ENCODE measurements around the gene NKAIN2.

NKAIN2 gene

GRCh38 chr6:124054034-124054433 is 250.4 kb downstream of the NKAIN2 start:
- TF ChIP-seq CTCF (IDR thresholded peaks at IDR 0.05; ENCODE audit: low read depth, low read length, missing control alignments), result no peak
- no peak overlapping the region for H3K4me3 ChIP-seq (ENCODE audit: low read depth, low read length)
- DNase-seq (ENCODE audit: low read depth), result no peak

GRCh38 chr6:124055395-124055794 is 251.7 kb downstream of the NKAIN2 start:
- DNase-seq (ENCODE audit: low read depth), result no peak
- no peak for TF ChIP-seq CTCF (IDR thresholded peaks at IDR 0.05; ENCODE audit: low read depth, low read length, missing control alignments)
- H3K4me3 ChIP-seq (ENCODE audit: low read depth, low read length), result no peak overlapping the region

- no peak for DNase-seq (ENCODE audit: low read depth)
- no peak for TF ChIP-seq CTCF (IDR thresholded peaks at IDR 0.05; ENCODE audit: low read depth, low read length, missing control alignments)
- H3K4me3 ChIP-seq (ENCODE audit: low read depth, low read length), result no peak overlapping the region
Observed at GRCh38 chr6:124055963-124056362, 252.3 kb downstream of the NKAIN2 start.

GRCh38 chr6:124056407-124057334 is 253.0 kb downstream of the NKAIN2 start:
- no peak for DNase-seq (ENCODE audit: low read depth)
- H3K4me3 ChIP-seq (ENCODE audit: low read depth, low read length), result no peak overlapping the region
- no peak for TF ChIP-seq CTCF (IDR thresholded peaks at IDR 0.05; ENCODE audit: low read depth, low read length, missing control alignments)

- no peak overlapping the region for H3K4me3 ChIP-seq (ENCODE audit: low read depth, low read length)
- TF ChIP-seq CTCF (IDR thresholded peaks at IDR 0.05; ENCODE audit: low read depth, low read length, missing control alignments), result no peak
- no peak for DNase-seq (ENCODE audit: low read depth)
Observed at GRCh38 chr6:124057461-124057860, 253.8 kb downstream of the NKAIN2 start.

- no peak overlapping the region for H3K4me3 ChIP-seq (ENCODE audit: low read depth, low read length)
- TF ChIP-seq CTCF (IDR thresholded peaks at IDR 0.05; ENCODE audit: low read depth, low read length, missing control alignments), result no peak
- no peak for DNase-seq (ENCODE audit: low read depth)
Observed at GRCh38 chr6:124064317-124065113, 260.9 kb downstream of the NKAIN2 start.
